Measurements from ENCODE around the gene OR4B1.

OR4B1 gene, protein sequence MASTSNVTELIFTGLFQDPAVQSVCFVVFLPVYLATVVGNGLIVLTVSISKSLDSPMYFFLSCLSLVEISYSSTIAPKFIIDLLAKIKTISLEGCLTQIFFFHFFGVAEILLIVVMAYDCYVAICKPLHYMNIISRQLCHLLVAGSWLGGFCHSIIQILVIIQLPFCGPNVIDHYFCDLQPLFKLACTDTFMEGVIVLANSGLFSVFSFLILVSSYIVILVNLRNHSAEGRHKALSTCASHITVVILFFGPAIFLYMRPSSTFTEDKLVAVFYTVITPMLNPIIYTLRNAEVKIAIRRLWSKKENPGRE

GRCh38 chr11:48216510-48216909 lies at the start of gene OR4B1:
OR4B1 (plus strand) TSS chr11:48216810; CDS start chr11:48216810, 0 bp downstream.
- no peak within 1 kb of the TSS for H3K4me2 ChIP-seq
- H3K9ac ChIP-seq, result no peak within 1 kb of the TSS
- H3K9me3 ChIP-seq (replicated peaks in 1 of 11), result no peaks in the 10 kb centered on the region; a peak in 1 of 22 replicates

DNA sequence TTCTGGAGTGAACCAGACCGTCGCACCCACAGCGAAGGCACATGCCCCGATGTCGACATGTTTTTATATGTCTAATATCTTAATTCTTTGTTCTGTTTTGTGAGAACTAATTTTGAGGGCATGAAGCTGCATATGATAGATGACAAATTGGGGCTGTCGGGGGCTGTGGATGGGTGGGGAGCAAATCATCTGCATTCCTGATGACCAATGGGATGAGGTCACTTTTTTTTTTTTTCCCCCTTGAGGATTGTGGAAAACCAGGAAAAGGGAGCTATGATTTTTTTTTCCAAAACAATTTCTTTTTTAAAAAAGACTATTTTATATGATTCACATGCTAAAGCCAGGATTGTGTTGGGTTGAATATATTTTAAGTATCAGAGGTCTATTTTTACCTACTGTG lies 49.2 kb upstream of the OR4B1 start:
- H4K20me1 ChIP-seq, result peaks cover 0 to 94% (median 0%) of the 10 kb centered on the region in 11 experiments; a peak in 6 of 22 replicates
- peaks cover 43 to 68% (median 60%) of the 10 kb centered on the region in 10 experiments for H3K4me1 ChIP-seq
- no peak overlapping the region for H3K27ac ChIP-seq
- no peaks in the 10 kb centered on the region for H3K27me3 ChIP-seq
- H3K4me2 ChIP-seq, result peak overlapping the region in 2 of 11 experiments; percentile 44 to 47; a peak in 1 of 22 replicates
- no peak overlapping the region for H3K9ac ChIP-seq
- H3K9me3 ChIP-seq (replicated peaks in 1 of 11), result peaks cover 0 to 49% (median 31%) of the 10 kb centered on the region in 11 experiments; a peak in 18 of 22 replicates
- H3K4me3 ChIP-seq, result no peak overlapping the region
- peaks cover 14 to 72% (median 48%) of the 10 kb centered on the region in 11 experiments; a peak in 21 of 22 replicates for H3K36me3 ChIP-seq
- TF ChIP-seq Cebpa-rat (IDR thresholded peaks at IDR 0.05), result no peak

More at GRCh38 chr11:48216510-48216909, at the start of gene OR4B1:
- no peaks in the 10 kb centered on the region for H3K36me3 ChIP-seq
- H4K20me1 ChIP-seq, result no peaks in the 10 kb centered on the region
- no peaks in the 10 kb centered on the region for H3K4me1 ChIP-seq
- H3K27me3 ChIP-seq, result no peaks in the 10 kb centered on the region
- no peak within 1 kb of the TSS for H3K27ac ChIP-seq
- no peak for TF ChIP-seq Cebpa-rat (IDR thresholded peaks at IDR 0.05)
- no peak within 1 kb of the TSS for H3K4me3 ChIP-seq

DNA sequence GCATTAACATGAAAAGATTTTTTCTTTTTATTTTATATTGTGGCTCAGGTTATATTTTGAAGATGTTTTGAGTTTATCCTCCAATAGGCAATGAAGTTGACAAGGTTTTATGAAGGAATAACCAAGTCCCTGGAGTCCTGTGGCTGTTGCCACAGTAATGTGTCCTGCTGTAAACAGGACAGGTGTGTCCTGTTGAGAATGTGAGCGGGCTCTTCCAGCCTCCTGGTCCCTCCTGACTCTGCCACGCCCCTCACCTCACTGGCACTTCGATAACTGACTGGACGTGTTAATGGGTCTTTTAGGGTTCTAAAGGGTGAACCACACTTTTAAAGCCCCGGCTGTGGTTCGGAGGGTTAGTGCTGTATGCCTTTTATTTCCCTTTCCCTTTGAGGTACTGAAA lies 47.8 kb upstream of the OR4B1 start:
- Histone ChIP-seq H3K36me3 (peaks cover 14 to 64% (median 41%) of the 10 kb centered on the region in 11 experiments; a peak in 21 of 22 replicates), H3K4me2 (peak overlapping the region; percentile 76 to 95 (median 87)), H3K9ac (peak overlapping the region in 10 of 11 experiments; percentile 41 to 73 (median 64); a peak in 13 of 22 replicates), H4K20me1 (peaks cover 0 to 88% (median 0%) of the 10 kb centered on the region in 11 experiments; a peak in 6 of 22 replicates), H3K4me3 (peak overlapping the region in 2 of 10 experiments; percentile 13 to 37; a peak in 1 of 20 replicates), H3K4me1 (peaks cover 47 to 68% (median 65%) of the 10 kb centered on the region in 10 experiments), H3K9me3 (replicated peaks in 1 of 11) (peaks cover 0 to 45% (median 31%) of the 10 kb centered on the region in 11 experiments; a peak in 18 of 22 replicates), H3K27me3 (no peaks in the 10 kb centered on the region), H3K27ac (peak overlapping the region; percentile 21 to 91 (median 84); a peak in 20 of 22 replicates)
- no peak for TF ChIP-seq Cebpa-rat (IDR thresholded peaks at IDR 0.05)

DNA sequence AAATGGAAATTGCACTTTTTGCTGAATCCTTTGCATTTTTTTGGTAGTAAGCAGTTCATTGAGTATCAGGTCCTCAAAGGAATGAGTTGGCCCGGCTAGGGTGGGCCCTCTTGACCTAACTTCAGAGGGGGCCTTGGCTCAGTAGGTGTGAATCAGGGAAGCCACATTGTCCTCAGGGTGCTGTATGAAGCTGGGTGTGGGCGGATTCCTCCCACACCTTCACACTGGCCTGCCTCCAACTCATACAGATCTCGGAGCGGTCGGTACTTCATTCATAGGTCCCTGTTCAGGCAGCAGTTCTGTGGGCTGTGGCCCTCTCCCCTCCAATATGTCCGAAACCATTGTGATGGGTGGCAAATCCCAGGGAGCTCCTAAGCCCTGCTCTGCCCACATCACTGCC lies 47.4 kb upstream of the OR4B1 start:
- peaks cover 0 to 41% (median 31%) of the 10 kb centered on the region in 11 experiments; a peak in 18 of 22 replicates for H3K9me3 ChIP-seq (replicated peaks in 1 of 11)
- H3K4me1 ChIP-seq, result peaks cover 47 to 68% (median 66%) of the 10 kb centered on the region in 10 experiments
- TF ChIP-seq Cebpa-rat (IDR thresholded peaks at IDR 0.05), result no peak
- H3K4me3 ChIP-seq, result peak overlapping the region in 7 of 10 experiments; percentile 10 to 37 (median 15); a peak in 9 of 20 replicates
- H3K9ac ChIP-seq, result peak overlapping the region; percentile 32 to 73 (median 62); a peak in 17 of 22 replicates
- H3K4me2 ChIP-seq, result peak overlapping the region; percentile 76 to 95 (median 87)
- peaks cover 0 to 83% (median 0%) of the 10 kb centered on the region in 11 experiments; a peak in 5 of 22 replicates for H4K20me1 ChIP-seq
- no peaks in the 10 kb centered on the region for H3K27me3 ChIP-seq
- H3K27ac ChIP-seq, result peak overlapping the region; percentile 21 to 91 (median 84); a peak in 21 of 22 replicates
- peaks cover 14 to 62% (median 37%) of the 10 kb centered on the region in 11 experiments; a peak in 21 of 22 replicates for H3K36me3 ChIP-seq

DNA sequence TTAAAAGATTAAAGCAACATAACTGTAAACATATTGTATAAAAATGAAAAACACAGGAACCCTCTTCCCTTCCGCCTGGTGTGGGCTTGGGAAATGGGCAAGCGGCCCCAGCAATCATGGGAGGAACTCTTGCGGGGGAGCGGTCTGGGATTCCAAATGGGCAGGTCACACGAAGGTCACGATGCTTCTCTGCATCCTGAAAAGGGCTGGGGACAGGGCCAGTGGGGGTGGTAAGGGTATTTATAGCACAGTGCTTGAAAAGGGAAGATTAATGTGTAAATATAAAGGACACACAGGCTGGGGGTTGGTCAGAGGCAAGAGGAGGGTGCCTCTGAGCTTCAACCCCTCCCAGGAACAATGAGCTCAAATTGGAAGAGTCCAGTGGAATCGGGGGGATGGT lies 46.9 kb upstream of the OR4B1 start:
- peak overlapping the region in 8 of 10 experiments; percentile 10 to 37 (median 19); a peak in 10 of 20 replicates for H3K4me3 ChIP-seq
- peak overlapping the region; percentile 32 to 73 (median 62); a peak in 18 of 22 replicates for H3K9ac ChIP-seq
- H3K4me2 ChIP-seq, result peak overlapping the region; percentile 76 to 95 (median 87)
- peaks cover 0 to 36% (median 27%) of the 10 kb centered on the region in 11 experiments; a peak in 18 of 22 replicates for H3K9me3 ChIP-seq (replicated peaks in 1 of 11)
- no peak for TF ChIP-seq Cebpa-rat (IDR thresholded peaks at IDR 0.05)
- peaks cover 0 to 80% (median 0%) of the 10 kb centered on the region in 11 experiments; a peak in 5 of 22 replicates for H4K20me1 ChIP-seq
- H3K36me3 ChIP-seq, result peaks cover 14 to 61% (median 32%) of the 10 kb centered on the region in 11 experiments; a peak in 20 of 22 replicates
- H3K4me1 ChIP-seq, result peaks cover 47 to 69% (median 65%) of the 10 kb centered on the region in 10 experiments
- peak overlapping the region; percentile 35 to 91 (median 84); a peak in 21 of 22 replicates for H3K27ac ChIP-seq
- H3K27me3 ChIP-seq, result no peaks in the 10 kb centered on the region

GRCh38 chr11:48170241-48171233 lies 46.1 kb upstream of the OR4B1 start:
- H3K9me3 ChIP-seq (replicated peaks in 1 of 11), result peaks cover 0 to 31% (median 23%) of the 10 kb centered on the region in 11 experiments; a peak in 18 of 22 replicates
- peaks cover 6 to 53% (median 24%) of the 10 kb centered on the region in 11 experiments; a peak in 20 of 22 replicates for H3K36me3 ChIP-seq
- peaks cover 47 to 76% (median 70%) of the 10 kb centered on the region in 10 experiments for H3K4me1 ChIP-seq
- peak overlapping the region; percentile 76 to 95 (median 87) for H3K4me2 ChIP-seq
- 0 out of 22 replicates have a peak, but pooled peaks of 1 of the 11 experiments have one; percentile 17 for TF ChIP-seq Cebpa-rat (IDR thresholded peaks at IDR 0.05)
- H3K9ac ChIP-seq, result peak overlapping the region in 10 of 11 experiments; percentile 51 to 73 (median 64); a peak in 20 of 22 replicates
- peak overlapping the region in 7 of 10 experiments; percentile 11 to 37 (median 23); a peak in 8 of 20 replicates for H3K4me3 ChIP-seq
- H3K27ac ChIP-seq, result peak overlapping the region; percentile 35 to 91 (median 84); a peak in 21 of 22 replicates
- no peaks in the 10 kb centered on the region for H3K27me3 ChIP-seq
- H4K20me1 ChIP-seq, result peaks cover 0 to 72% (median 0%) of the 10 kb centered on the region in 11 experiments; a peak in 5 of 22 replicates

DNA sequence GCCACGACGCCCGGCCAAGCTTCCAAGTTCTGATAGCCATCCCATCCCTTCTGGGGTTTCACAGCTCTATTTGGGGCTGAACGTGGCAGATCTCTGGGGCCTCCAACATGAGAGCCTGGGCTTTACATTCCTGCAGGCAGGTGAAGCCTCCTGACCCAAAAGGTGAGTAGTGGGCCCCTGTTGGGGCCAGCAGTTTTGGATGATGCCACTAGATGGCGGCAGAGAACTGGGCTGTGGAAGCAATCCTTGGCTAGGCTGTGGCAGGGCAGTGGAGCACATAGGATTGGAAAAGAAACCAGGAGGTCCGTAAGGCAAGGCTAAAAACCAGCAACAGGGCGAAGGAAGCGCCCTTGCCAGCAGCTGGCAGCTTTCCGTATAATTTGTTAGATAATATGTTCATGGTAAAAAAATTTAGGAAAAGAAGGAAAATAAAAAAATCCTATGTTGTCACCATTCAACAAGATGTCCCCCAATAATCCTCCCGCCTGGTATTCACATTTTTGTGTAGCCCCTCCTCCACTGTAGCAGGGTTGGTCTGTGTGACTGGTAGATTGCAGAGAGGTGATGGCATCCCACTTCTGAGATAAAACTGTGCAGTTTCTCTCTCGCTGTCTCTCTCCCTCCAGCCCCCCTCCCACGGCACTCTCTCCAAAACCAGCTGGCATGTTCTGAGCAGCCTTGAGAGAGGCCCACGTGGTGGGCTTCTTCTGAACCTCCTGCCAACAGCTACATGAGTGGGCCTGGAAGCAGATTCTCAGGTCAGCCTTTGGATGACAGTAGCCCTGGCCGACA lies 43.6 kb upstream of the OR4B1 start:
- H3K27ac ChIP-seq, result peak overlapping the region in 4 of 11 experiments; percentile 4 to 39 (median 25); a peak in 4 of 22 replicates
- peaks cover 0 to 34% (median 27%) of the 10 kb centered on the region in 11 experiments; a peak in 19 of 22 replicates for H3K9me3 ChIP-seq (replicated peaks in 1 of 11)
- no peak for TF ChIP-seq Cebpa-rat (IDR thresholded peaks at IDR 0.05)
- peaks cover 0 to 47% (median 0%) of the 10 kb centered on the region in 11 experiments; a peak in 5 of 22 replicates for H4K20me1 ChIP-seq
- H3K36me3 ChIP-seq, result peaks cover 0 to 28% (median 2%) of the 10 kb centered on the region in 11 experiments; a peak in 12 of 22 replicates
- H3K4me2 ChIP-seq, result peak overlapping the region; percentile 1 to 69 (median 55); a peak in 20 of 22 replicates
- H3K9ac ChIP-seq, result peak overlapping the region in 2 of 11 experiments; percentile 19 to 32; a peak in 4 of 22 replicates
- no peaks in the 10 kb centered on the region for H3K27me3 ChIP-seq
- H3K4me3 ChIP-seq, result no peak overlapping the region
- peaks cover 51 to 81% (median 64%) of the 10 kb centered on the region in 10 experiments for H3K4me1 ChIP-seq
